ENCODE data around the gene SLC17A3. TPM values are rescaled to one million over a fixed set of nuclear protein-coding genes. Genes with fewer than 3 reads are reported as not detected.
A peak's percentile ranks its signal among the peaks of the same experiment; 100 is the strongest.

The SLC17A3 gene
- total and polyA plus RNA-seq, 2 donors (not counting 1 experiment from before 2014, with no cell fraction given) = not detected

- ChIA-PET POLR2A (no interaction called here), CTCF (interaction anchor here (1.2 kb wide), 1 partner anchor 181 kb away, joined by 5 read pairs; no protein-coding TSS in a partner anchor)
- Histone ChIP-seq H3K27me3 (replicated peaks in 1 of 4; ENCODE audit: control extremely low read depth in 1 of 4, control insufficient read depth in 3 of 4, insufficient read depth in 4 of 4, low read length in 3 of 4) (no peaks in the 10 kb centered on the region), H3K79me2 (ENCODE audit: control insufficient read depth, insufficient read depth, low read length) (no peaks in the 10 kb centered on the region), H2AFZ (ENCODE audit: insufficient read depth, low read depth, low read length, poor library complexity, severe bottlenecking) (no peak overlapping the region), H4K20me1 (ENCODE audit: control insufficient read depth, insufficient read depth, low read length, poor library complexity, severe bottlenecking) (no peaks in the 10 kb centered on the region), H3K9me3 (ENCODE audit: control extremely low read depth in 1 of 3, control insufficient read depth in 2 of 3, insufficient read depth in 1 of 3, low read length in 2 of 3) (no peaks in the 10 kb centered on the region), H3K4me3 (ENCODE audit: control extremely low read depth in 1 of 5, extremely low read depth in 1 of 5, insufficient read depth in 1 of 5, low read depth in 2 of 5, low read length in 4 of 5) (no peak overlapping the region), H3K36me3 (replicated peaks in 1 of 2; ENCODE audit: control extremely low read depth in 1 of 2, control insufficient read depth in 1 of 2, extremely low read depth in 1 of 2, insufficient read depth in 2 of 2, low read length in 1 of 2) (no peaks in the 10 kb centered on the region), H3K9ac (ENCODE audit: low read length) (no peak overlapping the region), H3K4me2 (replicated peaks; ENCODE audit: low read depth, low read length, poor library complexity, severe bottlenecking) (no peak overlapping the region), H3K27ac (ENCODE audit: low read length in 2 of 2) (no peak overlapping the region), H3K4me1 (ENCODE audit: control insufficient read depth in 2 of 2, insufficient read depth in 2 of 2, low read length in 2 of 2) (peaks cover 3 to 6% of the 10 kb centered on the region in 2 donors)
- peaks cover 3% of the 10 kb centered on the region for H3K27me3 Mint-ChIP-seq
- DNase-seq (no peak), ATAC-seq (ENCODE audit: low read depth) (no peak)
- WGBS (ENCODE audit: insufficient coverage) = no CpG with 5 or more reads among the region's 1 CpG
- H3K27ac Mint-ChIP-seq = no peak overlapping the region
- no peak overlapping the region for H3K4me3 Mint-ChIP-seq
- TF ChIP-seq, protein P1, sequence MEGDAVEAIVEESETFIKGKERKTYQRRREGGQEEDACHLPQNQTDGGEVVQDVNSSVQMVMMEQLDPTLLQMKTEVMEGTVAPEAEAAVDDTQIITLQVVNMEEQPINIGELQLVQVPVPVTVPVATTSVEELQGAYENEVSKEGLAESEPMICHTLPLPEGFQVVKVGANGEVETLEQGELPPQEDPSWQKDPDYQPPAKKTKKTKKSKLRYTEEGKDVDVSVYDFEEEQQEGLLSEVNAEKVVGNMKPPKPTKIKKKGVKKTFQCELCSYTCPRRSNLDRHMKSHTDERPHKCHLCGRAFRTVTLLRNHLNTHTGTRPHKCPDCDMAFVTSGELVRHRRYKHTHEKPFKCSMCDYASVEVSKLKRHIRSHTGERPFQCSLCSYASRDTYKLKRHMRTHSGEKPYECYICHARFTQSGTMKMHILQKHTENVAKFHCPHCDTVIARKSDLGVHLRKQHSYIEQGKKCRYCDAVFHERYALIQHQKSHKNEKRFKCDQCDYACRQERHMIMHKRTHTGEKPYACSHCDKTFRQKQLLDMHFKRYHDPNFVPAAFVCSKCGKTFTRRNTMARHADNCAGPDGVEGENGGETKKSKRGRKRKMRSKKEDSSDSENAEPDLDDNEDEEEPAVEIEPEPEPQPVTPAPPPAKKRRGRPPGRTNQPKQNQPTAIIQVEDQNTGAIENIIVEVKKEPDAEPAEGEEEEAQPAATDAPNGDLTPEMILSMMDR (IDR thresholded peaks at IDR 0.05) = no peak
- H3K4me1 Mint-ChIP-seq = peaks cover 4% of the 10 kb centered on the region
- intact Hi-C loops (cut with micrococcal nuclease) = no loop called here
- no peaks in the 10 kb centered on the region for H3K9me3 Mint-ChIP-seq (ENCODE audit: insufficient read depth)
Observed at GRCh38 chr6:25900843-25901242, 26.8 kb upstream of the SLC17A3 start.

GRCh38 chr6:25899580-25900408 is 25.8 kb upstream of the SLC17A3 start:
- Histone ChIP-seq H2AFZ (ENCODE audit: insufficient read depth, low read depth, low read length, poor library complexity, severe bottlenecking) (peak overlapping the region; percentile 0), H3K4me2 (replicated peaks; ENCODE audit: low read depth, low read length, poor library complexity, severe bottlenecking) (no peak overlapping the region), H3K9ac (ENCODE audit: low read length) (no peak overlapping the region), H3K79me2 (ENCODE audit: control insufficient read depth, insufficient read depth, low read length) (no peaks in the 10 kb centered on the region), H3K4me1 (ENCODE audit: control insufficient read depth in 2 of 2, insufficient read depth in 2 of 2, low read length in 2 of 2) (peaks cover 3 to 6% of the 10 kb centered on the region in 2 donors), H3K9me3 (ENCODE audit: control extremely low read depth in 1 of 3, control insufficient read depth in 2 of 3, insufficient read depth in 1 of 3, low read length in 2 of 3) (no peaks in the 10 kb centered on the region), H3K27ac (ENCODE audit: low read length in 2 of 2) (no peak overlapping the region), H3K27me3 (replicated peaks in 1 of 4; ENCODE audit: control extremely low read depth in 1 of 4, control insufficient read depth in 3 of 4, insufficient read depth in 4 of 4, low read length in 3 of 4) (no peaks in the 10 kb centered on the region), H4K20me1 (ENCODE audit: control insufficient read depth, insufficient read depth, low read length, poor library complexity, severe bottlenecking) (no peaks in the 10 kb centered on the region), H3K4me3 (ENCODE audit: control extremely low read depth in 1 of 5, extremely low read depth in 1 of 5, insufficient read depth in 1 of 5, low read depth in 2 of 5, low read length in 4 of 5) (no peak overlapping the region), H3K36me3 (replicated peaks in 1 of 2; ENCODE audit: control extremely low read depth in 1 of 2, control insufficient read depth in 1 of 2, extremely low read depth in 1 of 2, insufficient read depth in 2 of 2, low read length in 1 of 2) (no peaks in the 10 kb centered on the region)
- no peak for TF ChIP-seq EZH2 (IDR thresholded peaks at IDR 0.05; ENCODE audit: borderline replicate concordance, insufficient read depth, low read depth, low read length, poor library complexity, severe bottlenecking)
- TF ChIP-seq, protein P1 (IDR thresholded peaks at IDR 0.05) = no peak
- DNase-seq = no peak
- H3K4me3 Mint-ChIP-seq = no peak overlapping the region
- ChIA-PET CTCF (interaction anchor here (1.0 to 1.3 kb wide), 2 partner anchors 93 to 104 kb away, joined by 3 to 4 read pairs; no protein-coding TSS in a partner anchor), POLR2A (no interaction called here)
- H3K27me3 Mint-ChIP-seq = no peaks in the 10 kb centered on the region
- intact Hi-C loops (cut with micrococcal nuclease) = no loop called here
- H3K4me1 Mint-ChIP-seq = peaks cover 4% of the 10 kb centered on the region
- no peak overlapping the region for H3K27ac Mint-ChIP-seq
- H3K9me3 Mint-ChIP-seq (ENCODE audit: insufficient read depth) = no peaks in the 10 kb centered on the region
- no peak for ATAC-seq (ENCODE audit: low read depth)
- WGBS (ENCODE audit: insufficient coverage) = no CpG with 5 or more reads among the region's 2 CpGs
